Hepatocyte (in vitro differentiated cells): ENCODE data around the gene UNC5A.

Source experiments
- CTCF ChIP-seq: fragments of 200-600 bp; sonication (generic); IDR thresholded peaks from 2 replicates; pipeline ENCODE4 v1.5.1; 2016; ENCODE audit warnings: antibody characterized with exemption, mild to moderate bottlenecking; ENCODE audit not compliant: poor library complexity
- EZH2 ChIP-seq: fragments of 200-600 bp; sonication (generic); IDR thresholded peaks from 2 replicates; pipeline ENCODE4 v1.6.1; 2016; ENCODE audit warnings: antibody characterized with exemption, mild to moderate bottlenecking, borderline replicate concordance

GRCh38 chr5:176902102-176902814, 91.9 kb downstream of the UNC5A start:
- TF ChIP-seq CTCF (no peak), EZH2 (no peak)
